ENCODE measurements around the gene RELT. TPM values are rescaled to one million over a fixed set of nuclear protein-coding genes. Genes with fewer than 3 reads are reported as not detected.

Gene RELT
- total and polyA plus RNA-seq, 2 of the 13 experiments (the other 11 are each of a cell fraction or from before 2014, with no cell fraction given): 2.5 to 4.7 TPM

DNA sequence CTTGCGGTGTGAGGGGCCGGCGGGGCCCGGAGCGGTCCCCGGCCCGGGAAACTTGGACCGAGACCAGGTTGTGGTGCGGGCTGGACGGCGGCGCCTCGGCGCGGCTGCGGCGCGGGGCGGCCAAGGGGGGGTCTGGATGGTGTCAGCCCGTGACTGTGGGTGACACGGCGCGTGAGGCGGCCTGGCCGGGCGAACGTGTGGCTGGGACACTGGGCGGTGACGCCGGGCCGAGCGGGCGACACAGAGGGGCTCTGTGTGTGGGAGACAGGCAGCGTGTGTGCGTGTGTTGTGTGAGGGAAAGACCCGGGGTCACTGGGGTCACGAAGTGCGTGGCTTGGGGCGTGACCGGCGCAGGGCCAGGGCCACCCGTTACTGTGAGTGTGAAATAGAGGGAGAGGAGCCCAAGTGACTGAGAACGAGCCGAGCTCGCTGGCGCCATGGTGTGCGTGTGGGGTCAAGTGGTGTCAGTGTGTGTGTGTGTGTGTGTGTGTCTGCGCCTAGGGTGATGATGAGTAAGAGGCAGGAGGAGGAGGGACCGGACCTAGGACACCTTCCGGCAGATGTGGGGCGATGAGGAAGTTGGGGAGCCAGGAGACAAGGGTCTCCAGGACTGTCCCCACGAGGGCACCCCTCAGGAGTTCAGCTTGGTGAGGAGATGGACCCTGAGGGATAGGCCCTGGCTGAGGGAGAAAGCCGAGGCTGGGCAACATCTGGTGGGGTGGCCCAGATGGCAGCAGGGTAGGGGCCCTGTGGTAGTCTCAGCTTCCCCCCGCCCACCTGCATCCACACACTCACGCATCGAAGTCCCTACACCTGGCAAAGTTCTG is 817 bp downstream of the RELT start (continued):
- TF ChIP-seq, protein P1, sequence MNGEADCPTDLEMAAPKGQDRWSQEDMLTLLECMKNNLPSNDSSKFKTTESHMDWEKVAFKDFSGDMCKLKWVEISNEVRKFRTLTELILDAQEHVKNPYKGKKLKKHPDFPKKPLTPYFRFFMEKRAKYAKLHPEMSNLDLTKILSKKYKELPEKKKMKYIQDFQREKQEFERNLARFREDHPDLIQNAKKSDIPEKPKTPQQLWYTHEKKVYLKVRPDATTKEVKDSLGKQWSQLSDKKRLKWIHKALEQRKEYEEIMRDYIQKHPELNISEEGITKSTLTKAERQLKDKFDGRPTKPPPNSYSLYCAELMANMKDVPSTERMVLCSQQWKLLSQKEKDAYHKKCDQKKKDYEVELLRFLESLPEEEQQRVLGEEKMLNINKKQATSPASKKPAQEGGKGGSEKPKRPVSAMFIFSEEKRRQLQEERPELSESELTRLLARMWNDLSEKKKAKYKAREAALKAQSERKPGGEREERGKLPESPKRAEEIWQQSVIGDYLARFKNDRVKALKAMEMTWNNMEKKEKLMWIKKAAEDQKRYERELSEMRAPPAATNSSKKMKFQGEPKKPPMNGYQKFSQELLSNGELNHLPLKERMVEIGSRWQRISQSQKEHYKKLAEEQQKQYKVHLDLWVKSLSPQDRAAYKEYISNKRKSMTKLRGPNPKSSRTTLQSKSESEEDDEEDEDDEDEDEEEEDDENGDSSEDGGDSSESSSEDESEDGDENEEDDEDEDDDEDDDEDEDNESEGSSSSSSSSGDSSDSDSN (CRISPR knock-in tag; IDR thresholded peaks at IDR 0.05): peak; percentile 6; the same call in 1 of the 2 replicates
- no peak for TF ChIP-seq MLLT10 (CRISPR knock-in tag; IDR thresholded peaks at IDR 0.05)
- TF ChIP-seq SP4 (CRISPR knock-in tag; IDR thresholded peaks at IDR 0.05): 0 out of 2 replicates have a peak, but pooled peaks have one; percentile 26
- TF ChIP-seq TERF1 (CRISPR knock-in tag; IDR thresholded peaks at IDR 0.05): no peak
- no peak for TF ChIP-seq SNAPC2 (CRISPR knock-in tag; IDR thresholded peaks at IDR 0.05)
- TF ChIP-seq NONO (IDR thresholded peaks at IDR 0.05): no peak
- 0 out of 2 replicates have a peak, but pooled peaks have one; percentile 5 for TF ChIP-seq NONO (CRISPR knock-in tag; conservative IDR thresholded peaks at IDR 0.05)
- TF ChIP-seq ZNF768 (CRISPR knock-in tag; IDR thresholded peaks at IDR 0.05): peak; percentile 1; the same call in 1 of the 2 replicates
- TF ChIP-seq RCOR2 (CRISPR knock-in tag; IDR thresholded peaks at IDR 0.05): no peak
- no peak for TF ChIP-seq TRAFD1 (CRISPR knock-in tag; IDR thresholded peaks at IDR 0.05; ENCODE audit: borderline replicate concordance)
- TF ChIP-seq ZFP90 (CRISPR knock-in tag; IDR thresholded peaks at IDR 0.05; ENCODE audit: borderline replicate concordance): no peak; the same call in 1 of the 2 replicates
- TF ChIP-seq, protein P2, sequence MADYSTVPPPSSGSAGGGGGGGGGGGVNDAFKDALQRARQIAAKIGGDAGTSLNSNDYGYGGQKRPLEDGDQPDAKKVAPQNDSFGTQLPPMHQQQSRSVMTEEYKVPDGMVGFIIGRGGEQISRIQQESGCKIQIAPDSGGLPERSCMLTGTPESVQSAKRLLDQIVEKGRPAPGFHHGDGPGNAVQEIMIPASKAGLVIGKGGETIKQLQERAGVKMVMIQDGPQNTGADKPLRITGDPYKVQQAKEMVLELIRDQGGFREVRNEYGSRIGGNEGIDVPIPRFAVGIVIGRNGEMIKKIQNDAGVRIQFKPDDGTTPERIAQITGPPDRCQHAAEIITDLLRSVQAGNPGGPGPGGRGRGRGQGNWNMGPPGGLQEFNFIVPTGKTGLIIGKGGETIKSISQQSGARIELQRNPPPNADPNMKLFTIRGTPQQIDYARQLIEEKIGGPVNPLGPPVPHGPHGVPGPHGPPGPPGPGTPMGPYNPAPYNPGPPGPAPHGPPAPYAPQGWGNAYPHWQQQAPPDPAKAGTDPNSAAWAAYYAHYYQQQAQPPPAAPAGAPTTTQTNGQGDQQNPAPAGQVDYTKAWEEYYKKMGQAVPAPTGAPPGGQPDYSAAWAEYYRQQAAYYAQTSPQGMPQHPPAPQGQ (CRISPR knock-in tag; IDR thresholded peaks at IDR 0.05; ENCODE audit: borderline replicate concordance): no peak
- TF ChIP-seq ZNF18 (CRISPR knock-in tag; IDR thresholded peaks at IDR 0.05; ENCODE audit: insufficient replicate concordance): peak; percentile 48
- TF ChIP-seq, protein P3, sequence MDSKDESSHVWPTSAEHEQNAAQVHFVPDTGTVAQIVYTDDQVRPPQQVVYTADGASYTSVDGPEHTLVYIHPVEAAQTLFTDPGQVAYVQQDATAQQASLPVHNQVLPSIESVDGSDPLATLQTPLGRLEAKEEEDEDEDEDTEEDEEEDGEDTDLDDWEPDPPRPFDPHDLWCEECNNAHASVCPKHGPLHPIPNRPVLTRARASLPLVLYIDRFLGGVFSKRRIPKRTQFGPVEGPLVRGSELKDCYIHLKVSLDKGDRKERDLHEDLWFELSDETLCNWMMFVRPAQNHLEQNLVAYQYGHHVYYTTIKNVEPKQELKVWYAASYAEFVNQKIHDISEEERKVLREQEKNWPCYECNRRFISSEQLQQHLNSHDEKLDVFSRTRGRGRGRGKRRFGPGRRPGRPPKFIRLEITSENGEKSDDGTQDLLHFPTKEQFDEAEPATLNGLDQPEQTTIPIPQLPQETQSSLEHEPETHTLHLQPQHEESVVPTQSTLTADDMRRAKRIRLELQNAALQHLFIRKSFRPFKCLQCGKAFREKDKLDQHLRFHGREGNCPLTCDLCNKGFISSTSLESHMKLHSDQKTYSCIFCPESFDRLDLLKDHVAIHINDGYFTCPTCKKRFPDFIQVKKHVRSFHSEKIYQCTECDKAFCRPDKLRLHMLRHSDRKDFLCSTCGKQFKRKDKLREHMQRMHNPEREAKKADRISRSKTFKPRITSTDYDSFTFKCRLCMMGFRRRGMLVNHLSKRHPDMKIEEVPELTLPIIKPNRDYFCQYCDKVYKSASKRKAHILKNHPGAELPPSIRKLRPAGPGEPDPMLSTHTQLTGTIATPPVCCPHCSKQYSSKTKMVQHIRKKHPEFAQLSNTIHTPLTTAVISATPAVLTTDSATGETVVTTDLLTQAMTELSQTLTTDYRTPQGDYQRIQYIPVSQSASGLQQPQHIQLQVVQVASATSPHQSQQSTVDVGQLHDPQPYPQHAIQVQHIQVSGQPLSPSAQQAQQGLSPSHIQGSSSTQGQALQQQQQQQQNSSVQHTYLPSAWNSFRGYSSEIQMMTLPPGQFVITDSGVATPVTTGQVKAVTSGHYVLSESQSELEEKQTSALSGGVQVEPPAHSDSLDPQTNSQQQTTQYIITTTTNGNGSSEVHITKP (CRISPR knock-in tag; IDR thresholded peaks at IDR 0.05; ENCODE audit: low read depth): no peak
